Right cardiac atrium (tissue), 5 donors: ENCODE results near the gene TLL2. TPM values are rescaled to one million over a fixed set of nuclear protein-coding genes. Genes with fewer than 3 reads are reported as not detected.

Experiments used
- polyA plus RNA-seq: library from polyadenylated mRNA; stranded (reverse); fragments of 200-250 nt; gene quantifications from one replicate; pipeline ENCODE4 v1.2.3, GENCODE V29; 2013
- total RNA-seq, 4 donors: library from RNA; stranded (reverse); fragmentation: NEBNext Ultra II Directional; extraction: Animal tissue kit (Norgen Biotek cat#: 25700); gene quantifications; one replicate each; pipeline ENCODE4 v1.2.1, GENCODE V29; 2021
- donor health status: healthy with polysubstance abuse.
- donor health status: DM: no; HTN: yes; CAD: no.
- donor health status: DM: no; HTN: no; CAD: no.
- donor health status: DM: no; HTN: yes; CAD: no; lungs with severe emphysema.
- donor health status: DM: yes; HTN: yes; CAD: no.

Gene TLL2
- total and polyA plus RNA-seq, 5 donors, result 1.4 to 5.2 (median 1.9) TPM

Other genes with a start within 250 kb of the TLL2 start
- gene BLNK, start 242.4 kb downstream of the TLL2 start, total RNA-seq, result 1 to 10 TPM; 1.4 to 2.1 (median 1.7) TPM
- 0.59 TPM for gene BLNK, start 242.4 kb downstream of the TLL2 start, polyA plus RNA-seq
- gene DNTT, start 209.5 kb downstream of the TLL2 start, total RNA-seq, result not detected
- gene DNTT, start 209.5 kb downstream of the TLL2 start, polyA plus RNA-seq, result not detected
- gene OPALIN, start 154.9 kb downstream of the TLL2 start, total RNA-seq, result not detected
- gene OPALIN, start 154.9 kb downstream of the TLL2 start, polyA plus RNA-seq, result not detected
- 10 to 100 TPM; 69.6 to 93.4 (median 87.4) TPM for gene TM9SF3, start 73.1 kb upstream of the TLL2 start, total RNA-seq
- gene TM9SF3, start 73.1 kb upstream of the TLL2 start, polyA plus RNA-seq, result 24.4 TPM
- gene PIK3AP1, start 206.6 kb upstream of the TLL2 start, total RNA-seq, result 10 to 100 TPM in 1 of 4 donors, 1 to 10 TPM in 3; 3.6 to 10.5 (median 6.2) TPM
- gene PIK3AP1, start 206.6 kb upstream of the TLL2 start, polyA plus RNA-seq, result 1.4 TPM